T47D (cell line): ENCODE results near the gene GGACT.

Experiments
- DNase-seq, 2 experiments: peaks; one replicate each; pipeline versions ENCODE4 v3.0.0 to v3.0.0-alpha.2; 2011 to 2012; ENCODE audit warnings: low read depth in 1 of 2, low spot score in 1 of 2
- JUND ChIP-seq: IDR thresholded peaks from 2 replicates; pipeline ENCODE4 v1.6.1; 2012; ENCODE audit warnings: low read depth
- in situ Hi-C: cut with HindIII; loops from 2 replicates; pipeline ENCODE4 v1.10.0; 2016; ENCODE audit warnings: low sequenced_read_pairs, low pct_unique_long_range_greater_than_20kb

Gene GGACT

GRCh38 chr13:100483139-100483538, 105.5 kb downstream of the GGACT start:
- no peak for DNase-seq
- in situ Hi-C loops = no loop called here
- TF ChIP-seq JUND = no peak

DNA sequence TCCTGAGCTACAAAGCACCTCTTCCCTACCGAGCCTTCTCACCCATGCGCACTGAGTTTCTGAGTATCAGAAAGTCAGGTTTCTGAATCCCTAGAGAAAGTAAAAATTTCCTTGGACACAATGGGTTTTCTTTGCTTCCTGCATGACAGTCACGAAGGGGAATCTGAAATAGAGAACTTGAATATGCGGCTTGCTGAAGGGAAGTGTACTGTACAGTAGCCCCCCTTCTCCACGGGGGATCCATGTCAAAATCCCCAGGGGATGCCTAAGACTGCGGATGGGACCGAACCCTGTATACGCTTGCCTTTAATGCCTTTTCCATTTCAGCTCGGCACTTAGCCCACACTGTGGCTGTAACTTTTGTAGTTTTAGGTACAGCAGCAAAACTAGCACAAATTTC, 107.9 kb downstream of the GGACT start:
- no peak for TF ChIP-seq JUND
- in situ Hi-C loops = no loop called here
- DNase-seq = no peak
